Measurements from ENCODE around the gene CNGA2.

DNA sequence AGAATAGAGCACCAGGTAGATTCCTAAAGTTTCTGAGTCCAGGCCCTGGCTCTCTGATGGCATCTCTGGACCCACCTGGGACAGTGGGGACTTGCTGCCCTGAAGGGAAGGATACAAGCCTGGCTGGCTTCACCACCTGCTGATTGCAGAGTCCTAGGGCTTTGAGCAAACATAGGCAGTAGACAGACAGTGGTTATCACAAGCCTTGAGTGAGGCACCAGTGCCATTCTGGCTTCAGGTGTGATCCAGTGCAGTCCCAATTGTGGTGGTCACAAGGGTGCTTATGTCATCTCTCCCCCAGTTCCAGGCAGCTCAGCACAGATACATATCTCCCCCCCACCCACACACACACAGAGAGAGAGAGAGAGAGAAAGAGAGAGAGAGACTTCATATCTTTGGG is 45.9 kb upstream of the CNGA2 start:
- no peak for TF ChIP-seq POLR2A (IDR thresholded peaks at IDR 0.05; ENCODE audit: low read depth, low read length)
- no peak for TF ChIP-seq POLR2AphosphoS5 (IDR thresholded peaks at IDR 0.05; ENCODE audit: low read depth, low read length)
- no peak for TF ChIP-seq TAF1 (IDR thresholded peaks at IDR 0.05; ENCODE audit: low read depth, low read length)
- TF ChIP-seq PAX5 (IDR thresholded peaks at IDR 0.05; ENCODE audit: insufficient read depth, low read length, severe bottlenecking) = no peak
- TF ChIP-seq SPI1 (IDR thresholded peaks at IDR 0.05; ENCODE audit: low read depth, low read length) = no peak

Data from GM12891 (cell line).